Lower lobe of right lung (tissue), 2 donors: Measurements from ENCODE around the gene WBP1. TPM values are rescaled to one million over a fixed set of nuclear protein-coding genes. Genes with fewer than 3 reads are reported as not detected.
A peak's percentile ranks its signal among the peaks of the same experiment; 100 is the strongest.

Experiments used
- ATAC-seq, 2 donors: fragments of 200-7000 bp; cut with Tn5 transposase; one replicate each; pipeline ENCODE4 v1.9.1; 2020 to 2022; ENCODE audit warnings: mild to moderate bottlenecking in 2 of 2, moderate library complexity in 2 of 2
- DNase-seq: peaks from one replicate; pipeline ENCODE4 v3.0.0-alpha.2; 2020
- H3K27ac ChIP-seq: fragments of 200-600 bp; one replicate; pipeline ENCODE4 v1.8.0; 2022
- H3K27me3 ChIP-seq: fragments of 200-600 bp; one replicate; pipeline ENCODE4 v1.8.0; 2022; ENCODE audit warnings: low read depth
- H3K36me3 ChIP-seq: fragments of 200-600 bp; one replicate; pipeline ENCODE4 v1.8.0; 2022; ENCODE audit warnings: mild to moderate bottlenecking
- H3K4me1 ChIP-seq: fragments of 200-600 bp; one replicate; pipeline ENCODE4 v1.8.0; 2022
- H3K4me3 ChIP-seq: fragments of 200-600 bp; one replicate; pipeline ENCODE4 v1.8.0; 2022; ENCODE audit warnings: mild to moderate bottlenecking
- H3K9me3 ChIP-seq: fragments of 200-600 bp; one replicate; pipeline ENCODE4 v1.8.0; 2022
- CTCF ChIP-seq: fragments of 200-600 bp; IDR thresholded peaks from one replicate; pipeline ENCODE4 v1.8.0; 2022; ENCODE audit warnings: antibody characterized with exemption, mild to moderate bottlenecking
- intact Hi-C: fragments of 100-400 bp; cut with DNase I; formaldehyde crosslinking; loops from one replicate; pipeline ENCODE4 v1.11.0; 2022
- total RNA-seq: library from RNA; stranded (reverse); fragmentation: NEBNext Ultra II Directional; extraction: Animal tissue kit (Norgen Biotek cat#: 25700); gene quantifications from one replicate; pipeline ENCODE4 v1.2.1, GENCODE V29; 2021
- donor health status: DM: no; HTN: yes; CAD: no; lungs with severe emphysema.

WBP1 gene
- total RNA-seq, 1 donor from 2014 or later, result 60.1 TPM

DNA sequence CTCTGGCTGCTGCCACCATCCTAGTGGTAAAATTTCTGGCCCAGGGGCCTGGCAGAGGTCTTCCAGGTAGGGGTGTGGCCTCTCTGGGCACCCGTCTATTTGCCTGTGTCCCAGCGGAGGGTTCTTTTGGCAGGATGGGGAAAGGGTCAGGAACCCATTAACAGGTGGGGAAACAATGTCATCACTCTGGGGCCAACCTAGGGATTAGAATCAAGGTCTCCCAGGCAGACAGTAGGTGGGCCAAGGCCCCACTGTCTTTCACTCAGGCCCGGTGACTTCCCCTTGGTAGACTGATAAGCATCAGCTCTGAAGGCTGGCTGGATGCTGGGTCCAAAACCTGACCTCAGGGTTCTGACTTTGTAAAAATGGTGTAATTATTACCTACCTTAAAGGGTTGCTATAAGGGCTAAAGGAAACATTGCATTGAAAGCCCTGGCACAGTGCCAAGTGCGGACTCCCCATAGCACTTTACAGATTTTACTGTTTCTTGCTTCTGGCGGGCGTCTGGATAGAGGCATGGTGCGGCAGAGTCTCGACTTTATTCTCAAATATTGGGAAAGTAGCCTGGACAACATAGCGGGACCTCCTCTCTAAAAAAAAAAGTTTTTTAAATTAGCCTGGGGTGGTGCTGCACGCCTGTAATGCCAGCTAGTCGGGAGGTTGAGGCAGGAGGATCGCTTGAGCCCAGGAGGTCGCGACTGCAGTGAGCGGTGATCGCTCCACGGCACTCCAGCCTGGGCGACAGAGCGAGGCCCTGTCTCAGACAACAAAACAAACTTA is 38.9 kb downstream of the WBP1 start:
- no peak for TF ChIP-seq CTCF
- H3K4me1 ChIP-seq, result peaks cover 30% of the 10 kb centered on the region
- H3K27ac ChIP-seq, result no peak overlapping the region
- H3K4me3 ChIP-seq, result peak overlapping the region; percentile 47
- H3K9me3 ChIP-seq, result no peaks in the 10 kb centered on the region
- H3K27me3 ChIP-seq, result peaks cover 42% of the 10 kb centered on the region
- intact Hi-C loops, result no loop called here
- DNase-seq (peak; percentile 35), ATAC-seq (no peak)
- H3K36me3 ChIP-seq, result peaks cover 22% of the 10 kb centered on the region

- peaks cover 35% of the 10 kb centered on the region for H3K4me1 ChIP-seq
- H3K27ac ChIP-seq, result no peak overlapping the region
- peaks cover 46% of the 10 kb centered on the region for H3K27me3 ChIP-seq
- H3K9me3 ChIP-seq, result no peaks in the 10 kb centered on the region
- intact Hi-C loops, result no loop called here
- TF ChIP-seq CTCF, result no peak
- DNase-seq (peak; percentile 59), ATAC-seq (peak; percentile 49 to 64)
- H3K4me3 ChIP-seq, result peak overlapping the region; percentile 47
- H3K36me3 ChIP-seq, result peaks cover 14% of the 10 kb centered on the region
Measured at GRCh38 chr2:74497777-74498499, 39.7 kb downstream of the WBP1 start.

DNA sequence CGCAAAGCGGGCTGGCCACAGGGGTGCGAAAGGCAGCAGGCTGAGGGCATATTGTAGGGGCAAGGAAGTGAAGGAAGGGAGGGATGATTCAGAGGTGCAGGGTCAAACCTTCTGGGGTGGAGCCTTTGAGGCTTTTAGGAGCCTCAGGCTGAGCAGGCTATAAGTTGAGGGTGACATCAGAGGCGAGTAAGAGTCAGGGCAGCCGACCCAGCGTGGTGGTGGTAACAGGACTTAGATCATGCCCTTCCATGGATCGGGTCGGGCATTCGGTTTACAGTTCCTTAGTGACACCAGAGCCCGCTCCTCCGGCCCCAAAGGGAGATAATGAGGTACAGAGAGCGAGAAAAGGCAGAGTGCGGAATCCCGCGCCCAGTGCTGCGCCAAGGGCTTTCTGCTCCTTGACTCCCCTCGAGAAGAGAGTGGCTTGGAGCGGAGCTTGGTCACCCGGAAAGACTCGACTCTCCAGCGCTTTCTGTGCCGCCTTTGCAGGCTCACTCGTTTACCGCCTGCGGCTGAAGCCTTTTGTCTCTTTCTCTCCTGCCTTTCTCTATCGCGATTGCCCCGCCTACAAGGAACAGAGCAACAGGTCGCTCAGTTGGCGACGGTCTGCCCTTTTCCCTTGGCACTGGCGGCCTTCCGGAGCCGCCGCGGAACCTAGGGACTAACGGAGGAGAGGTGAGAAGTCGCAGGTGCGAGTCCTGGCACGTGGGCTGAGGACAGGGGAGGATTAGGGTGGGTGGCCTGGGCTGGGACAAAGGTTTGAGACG is 40.4 kb downstream of the WBP1 start:
- intact Hi-C loops, result no loop called here
- no peak overlapping the region for H3K27ac ChIP-seq
- H3K4me1 ChIP-seq, result peaks cover 40% of the 10 kb centered on the region

GRCh38 chr2:74499267-74499939 is 41.2 kb downstream of the WBP1 start, which contains the start of gene LBX2:
TSS of gene LBX2 (minus strand) at chr2:74499603. CDS start at chr2:74499537, 66 bp downstream.
- Histone ChIP-seq H3K27ac (no peak within 1 kb of the TSS), H3K4me3 (peak within 1 kb of the TSS; percentile 47), H3K36me3 (no peaks in the 10 kb centered on the region), H3K9me3 (no peaks in the 10 kb centered on the region), H3K4me1 (peaks cover 47% of the 10 kb centered on the region), H3K27me3 (peaks cover 46% of the 10 kb centered on the region)
- intact Hi-C loops, result no loop called here
- DNase-seq, result peak; percentile 50
- TF ChIP-seq CTCF, result no peak
- no peak for ATAC-seq

More for the DNA sequence above, 40.4 kb downstream of the WBP1 start:
- peak; percentile 16 to 18 for ATAC-seq
- TF ChIP-seq CTCF, result no peak
- peak; percentile 50 for DNase-seq
- H3K27me3 ChIP-seq, result peaks cover 46% of the 10 kb centered on the region
- no peaks in the 10 kb centered on the region for H3K9me3 ChIP-seq
- peaks cover 7% of the 10 kb centered on the region for H3K36me3 ChIP-seq
- peak overlapping the region; percentile 47 for H3K4me3 ChIP-seq
